ENCODE measurements around the gene CORO1A. TPM values are rescaled to one million over a fixed set of nuclear protein-coding genes. Genes with fewer than 3 reads are reported as not detected.
"Not testable (repeated sequence)": the region's sequence is repeated elsewhere in the genome, so short reads cannot be mapped to it uniquely, and the experiment has no call there.

The CORO1A gene
- total and polyA plus RNA-seq, 11 donors: 4.3 to 102 (median 8.5) TPM

DNA sequence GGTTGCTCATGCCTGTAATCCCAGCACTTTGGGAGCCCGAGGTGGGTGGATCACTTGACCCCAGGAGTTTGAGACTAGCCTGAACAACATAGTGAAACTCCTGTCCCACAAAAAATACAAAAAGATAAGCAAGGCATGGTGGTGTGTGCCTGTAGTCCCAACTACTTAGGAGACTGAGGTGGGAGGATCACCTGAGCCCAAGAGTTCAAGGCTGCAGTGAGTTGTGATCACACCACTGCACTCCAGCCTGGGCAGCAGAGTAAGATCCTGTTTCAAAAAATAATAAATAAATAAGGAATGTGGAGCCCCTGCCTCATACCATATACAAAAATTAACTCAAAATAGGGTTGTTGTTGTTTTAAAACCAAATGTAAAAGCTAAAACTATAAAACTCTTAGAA is 26.2 kb upstream of the CORO1A start:
- Histone ChIP-seq H3K27ac (no peak overlapping the region), H3K36me3 (no peaks in the 10 kb centered on the region), H3K27me3 (no peaks in the 10 kb centered on the region), H3K9me3 (no peaks in the 10 kb centered on the region), H3K4me1 (no peaks in the 10 kb centered on the region), H3K4me3 (no peak overlapping the region)
- 60 to 79% (median 75%) methylated on average over 1 of the region's 1 CpG for WGBS, 4 donors
- TF ChIP-seq CTCF (IDR thresholded peaks at IDR 0.05) (no peak), POLR2A (IDR thresholded peaks at IDR 0.05) (no peak)
- DNase-seq: no peak
- ATAC-seq: no peak
- intact Hi-C loops (cut with DNase I): no loop called here

GRCh38 chr16:30163538-30163937 is 19.9 kb upstream of the CORO1A start:
- no peak for DNase-seq
- TF ChIP-seq CTCF (IDR thresholded peaks at IDR 0.05) (no peak), POLR2A (IDR thresholded peaks at IDR 0.05) (no peak)
- H3K27ac ChIP-seq: no peak overlapping the region
- ATAC-seq: no peak
- H3K4me3 ChIP-seq: no peak overlapping the region
- H3K36me3 ChIP-seq: no peaks in the 10 kb centered on the region
- peaks cover 0 to 14% (median 0%) of the 10 kb centered on the region in 12 donors for H3K4me1 ChIP-seq
- 83 to 88% (median 87%) methylated on average over 3 of the region's 3 CpGs for WGBS, 4 donors
- H3K9me3 ChIP-seq: no peaks in the 10 kb centered on the region
- H3K27me3 ChIP-seq: no peaks in the 10 kb centered on the region
- intact Hi-C loops (cut with DNase I): no loop called here

DNA sequence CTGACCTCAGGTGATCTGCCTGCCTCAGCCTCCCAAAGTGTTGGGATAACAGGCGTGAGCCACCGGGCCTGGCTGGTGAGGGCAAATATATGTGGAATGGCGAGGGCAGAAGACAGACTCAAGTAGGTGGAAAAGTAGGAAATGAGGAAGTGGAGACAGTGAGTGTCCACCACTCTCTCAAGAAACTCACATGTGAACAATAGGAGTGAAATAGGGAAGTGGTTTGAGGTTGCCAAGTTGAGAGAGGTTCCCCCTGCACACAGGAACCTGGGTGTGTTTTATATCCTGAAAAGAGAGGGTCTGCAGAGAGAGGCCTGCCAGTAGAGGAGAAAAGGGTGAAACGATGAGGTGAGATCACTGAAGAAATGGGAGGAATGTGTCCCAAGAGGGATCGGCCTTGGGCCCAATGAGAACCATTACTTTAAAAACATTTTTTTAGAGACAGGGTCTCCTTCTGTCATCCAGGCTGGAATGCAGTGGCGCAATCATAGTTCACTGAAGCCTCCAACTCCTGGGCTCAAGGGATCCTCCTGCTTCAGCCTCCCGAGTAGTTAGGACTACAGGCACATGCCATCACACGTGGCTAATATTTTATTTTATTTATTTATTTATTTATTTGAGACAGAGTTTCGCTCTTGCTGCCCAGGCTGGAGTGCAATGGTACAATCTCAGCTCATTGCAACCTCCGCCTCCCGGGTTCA is 17.1 kb upstream of the CORO1A start:
- peak overlapping the region in 1 of 12 donors; percentile 50 for H3K27ac ChIP-seq
- 85 to 89% (median 87%) methylated on average over 11 of the region's 11 CpGs for WGBS, 4 donors
- DNase-seq: no peak
- H3K36me3 ChIP-seq: no peaks in the 10 kb centered on the region
- H3K27me3 ChIP-seq: no peaks in the 10 kb centered on the region
- H3K9me3 ChIP-seq: no peaks in the 10 kb centered on the region
- peaks cover 0 to 14% (median 0%) of the 10 kb centered on the region in 12 donors for H3K4me1 ChIP-seq
- H3K4me3 ChIP-seq: no peak overlapping the region
- peak in 2 of 4 donors; percentile 59 to 84 for ATAC-seq
- TF ChIP-seq POLR2A (IDR thresholded peaks at IDR 0.05) (no peak), CTCF (IDR thresholded peaks at IDR 0.05) (no peak)
- intact Hi-C loops (cut with DNase I): no loop called here

DNA sequence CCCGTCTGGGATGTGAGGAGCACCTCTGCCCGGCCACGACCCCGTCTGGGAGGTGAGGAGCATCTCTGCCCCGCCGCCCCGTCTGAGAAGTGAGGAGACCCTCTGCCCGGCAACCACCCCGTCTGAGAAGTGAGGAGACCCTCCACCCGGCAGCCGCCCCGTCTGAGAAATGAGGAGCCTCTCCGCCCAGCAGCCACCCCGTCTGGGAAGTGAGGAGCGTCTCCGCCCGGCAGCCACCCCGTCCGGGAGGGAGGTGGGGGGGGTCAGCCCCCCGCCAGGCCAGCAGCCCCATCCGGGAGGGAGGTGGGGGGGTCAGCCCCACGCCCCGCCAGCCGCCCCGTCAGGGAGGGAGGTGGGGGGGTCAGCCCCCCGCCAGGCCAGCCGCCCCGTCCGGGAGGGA is 14.7 kb upstream of the CORO1A start:
- H3K36me3 ChIP-seq; intact Hi-C loops (cut with DNase I); H3K27ac ChIP-seq; H3K27me3 ChIP-seq; H3K4me3 ChIP-seq; H3K9me3 ChIP-seq; ATAC-seq; DNase-seq: not testable (repeated sequence)
- WGBS, 4 donors: 81 to 84% methylated on average over 15 to 18 of the region's 29 CpGs; no CpG with 5 or more reads in 2 of the 4 donors
- H3K4me1 ChIP-seq: peaks cover 0 to 14% (median 0%) of the 10 kb centered on the region in 12 donors

DNA sequence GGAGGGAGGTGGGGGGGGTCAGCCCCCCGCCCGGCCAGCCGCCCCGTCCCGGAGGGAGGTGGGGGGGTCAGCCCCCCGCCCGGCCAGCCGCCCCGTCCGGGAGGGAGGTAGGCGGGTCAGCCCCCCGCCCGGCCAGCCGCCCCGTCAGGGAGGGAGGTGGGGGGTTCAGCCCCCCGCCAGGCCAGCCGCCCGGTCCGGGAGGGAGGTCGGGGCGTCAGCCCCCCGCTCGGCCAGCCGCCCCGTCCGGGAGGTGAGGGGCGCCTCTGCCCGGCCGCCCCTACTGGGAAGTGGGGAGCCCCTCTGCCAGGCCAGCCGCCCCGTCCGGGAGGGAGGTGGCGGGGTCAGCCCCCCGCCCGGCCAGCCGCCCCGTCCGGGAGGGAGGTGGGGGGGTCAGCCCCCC is 14.0 kb upstream of the CORO1A start:
- H3K27ac ChIP-seq; H3K9me3 ChIP-seq; ATAC-seq; DNase-seq; H3K36me3 ChIP-seq; H3K27me3 ChIP-seq; intact Hi-C loops (cut with DNase I); H3K4me3 ChIP-seq: not testable (repeated sequence)
- H3K4me1 ChIP-seq: peaks cover 0 to 14% (median 0%) of the 10 kb centered on the region in 12 donors
- WGBS, 4 donors: 95 to 96% methylated on average over 35 to 38 of the region's 38 CpGs; no CpG with 5 or more reads in 2 of the 4 donors

GRCh38 chr16:30170145-30170544 is 13.3 kb upstream of the CORO1A start:
- H3K36me3 ChIP-seq; H3K9me3 ChIP-seq; DNase-seq; H3K27ac ChIP-seq; H3K4me3 ChIP-seq; H3K27me3 ChIP-seq; ATAC-seq; intact Hi-C loops (cut with DNase I): not testable (repeated sequence)
- peaks cover 0 to 14% (median 0%) of the 10 kb centered on the region in 12 donors for H3K4me1 ChIP-seq
- 87 to 89% methylated on average over 15 to 19 of the region's 31 CpGs; no CpG with 5 or more reads in 2 of the 4 donors for WGBS, 4 donors
